Vagina (tissue), 2 donors: ENCODE results near the gene SYT13. TPM values are rescaled to one million over a fixed set of nuclear protein-coding genes. Genes with fewer than 3 reads are reported as not detected.

Experiments used
- DNase-seq, 2 donors: peaks; one replicate each; pipeline ENCODE4 v3.0.0-alpha.2; 2017; ENCODE audit errors: extremely low spot score in 2 of 2
- H3K27ac ChIP-seq: fragments of 200-600 bp; sonication (generic); one replicate; pipeline ENCODE4 v1.5.1; 2019
- H3K27me3 ChIP-seq: fragments of 200-600 bp; sonication (generic); one replicate; pipeline ENCODE4 v1.5.1; 2019
- H3K36me3 ChIP-seq, 2 donors: fragments of 200-600 bp; sonication (generic); one replicate each; pipeline ENCODE4 v1.5.1; 2017 to 2019
- H3K4me1 ChIP-seq: fragments of 200-600 bp; sonication (generic); one replicate; pipeline ENCODE4 v1.5.1; 2019
- H3K4me3 ChIP-seq, 2 donors: fragments of 200-600 bp; sonication (generic); 1 replicate in 1 of 2; 2 replicates in 1 of 2; pipeline ENCODE4 v1.5.1; 2016 to 2019
- H3K9me3 ChIP-seq: fragments of 200-600 bp; sonication (generic); one replicate; pipeline ENCODE4 v1.5.1; 2019
- POLR2A ChIP-seq, 2 donors: fragments of 450-650 bp; IDR thresholded peaks; one replicate each; pipeline ENCODE4 v1.6.1; 2017; ENCODE audit warnings: antibody characterized with exemption in 2 of 2, mild to moderate bottlenecking in 2 of 2, moderate library complexity in 2 of 2
- POLR2AphosphoS5 ChIP-seq, 2 donors: sonication (generic); formaldehyde crosslinking; IDR thresholded peaks; one replicate each; pipeline ENCODE4 v1.9.0; 2017; ENCODE audit warnings: antibody characterized with exemption in 2 of 2, mild to moderate bottlenecking in 2 of 2, low read depth in 1 of 2; ENCODE audit not compliant: insufficient read depth in 1 of 2
- intact Hi-C: fragments of 100-400 bp; cut with DNase I; formaldehyde crosslinking; loops from one replicate; pipeline ENCODE4 v1.15.1; 2023
- total RNA-seq: library from RNA; depleted of rRNA; stranded (reverse); fragments of >200 nt; gene quantifications from one replicate; pipeline ENCODE4 v1.2.3, GENCODE V29; 2016
- TF ChIP-seq, protein P1 (sequence below), 3 experiments: fragments of 450-650 bp in 2 of 3; fragments of 200-600 bp in 1 of 3; sonication (generic) in 1 of 3; IDR thresholded peaks; one replicate each; pipeline ENCODE4 v1.5.1; 2017 to 2019; ENCODE audit warnings: antibody characterized with exemption in 3 of 3, mild to moderate bottlenecking in 2 of 3, moderate library complexity in 2 of 3

Gene SYT13
- total RNA-seq, 1 donor from 2014 or later: 1.2 TPM

- Histone ChIP-seq H3K4me3 (no peak overlapping the region), H3K9me3 (no peaks in the 10 kb centered on the region), H3K27ac (no peak overlapping the region), H3K4me1 (no peaks in the 10 kb centered on the region), H3K27me3 (no peaks in the 10 kb centered on the region), H3K36me3 (no peaks in the 10 kb centered on the region)
- TF ChIP-seq POLR2AphosphoS5 (IDR thresholded peaks at IDR 0.05; ENCODE audit: insufficient read depth in 1 of 2, low read depth in 1 of 2) (no peak), POLR2A (IDR thresholded peaks at IDR 0.05) (no peak)
- TF ChIP-seq, protein P1, sequence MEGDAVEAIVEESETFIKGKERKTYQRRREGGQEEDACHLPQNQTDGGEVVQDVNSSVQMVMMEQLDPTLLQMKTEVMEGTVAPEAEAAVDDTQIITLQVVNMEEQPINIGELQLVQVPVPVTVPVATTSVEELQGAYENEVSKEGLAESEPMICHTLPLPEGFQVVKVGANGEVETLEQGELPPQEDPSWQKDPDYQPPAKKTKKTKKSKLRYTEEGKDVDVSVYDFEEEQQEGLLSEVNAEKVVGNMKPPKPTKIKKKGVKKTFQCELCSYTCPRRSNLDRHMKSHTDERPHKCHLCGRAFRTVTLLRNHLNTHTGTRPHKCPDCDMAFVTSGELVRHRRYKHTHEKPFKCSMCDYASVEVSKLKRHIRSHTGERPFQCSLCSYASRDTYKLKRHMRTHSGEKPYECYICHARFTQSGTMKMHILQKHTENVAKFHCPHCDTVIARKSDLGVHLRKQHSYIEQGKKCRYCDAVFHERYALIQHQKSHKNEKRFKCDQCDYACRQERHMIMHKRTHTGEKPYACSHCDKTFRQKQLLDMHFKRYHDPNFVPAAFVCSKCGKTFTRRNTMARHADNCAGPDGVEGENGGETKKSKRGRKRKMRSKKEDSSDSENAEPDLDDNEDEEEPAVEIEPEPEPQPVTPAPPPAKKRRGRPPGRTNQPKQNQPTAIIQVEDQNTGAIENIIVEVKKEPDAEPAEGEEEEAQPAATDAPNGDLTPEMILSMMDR (IDR thresholded peaks at IDR 0.05): no peak
- DNase-seq: peak; percentile 13 to 40
- intact Hi-C loops: no loop called here
These were observed 38.3 kb upstream of the SYT13 start for GRCh38 chr11:45324459-45324858.

GRCh38 chr11:45323601-45324249 lies 37.6 kb upstream of the SYT13 start:
- DNase-seq: peak; percentile 64
- H3K27ac ChIP-seq: no peak overlapping the region

DNA sequence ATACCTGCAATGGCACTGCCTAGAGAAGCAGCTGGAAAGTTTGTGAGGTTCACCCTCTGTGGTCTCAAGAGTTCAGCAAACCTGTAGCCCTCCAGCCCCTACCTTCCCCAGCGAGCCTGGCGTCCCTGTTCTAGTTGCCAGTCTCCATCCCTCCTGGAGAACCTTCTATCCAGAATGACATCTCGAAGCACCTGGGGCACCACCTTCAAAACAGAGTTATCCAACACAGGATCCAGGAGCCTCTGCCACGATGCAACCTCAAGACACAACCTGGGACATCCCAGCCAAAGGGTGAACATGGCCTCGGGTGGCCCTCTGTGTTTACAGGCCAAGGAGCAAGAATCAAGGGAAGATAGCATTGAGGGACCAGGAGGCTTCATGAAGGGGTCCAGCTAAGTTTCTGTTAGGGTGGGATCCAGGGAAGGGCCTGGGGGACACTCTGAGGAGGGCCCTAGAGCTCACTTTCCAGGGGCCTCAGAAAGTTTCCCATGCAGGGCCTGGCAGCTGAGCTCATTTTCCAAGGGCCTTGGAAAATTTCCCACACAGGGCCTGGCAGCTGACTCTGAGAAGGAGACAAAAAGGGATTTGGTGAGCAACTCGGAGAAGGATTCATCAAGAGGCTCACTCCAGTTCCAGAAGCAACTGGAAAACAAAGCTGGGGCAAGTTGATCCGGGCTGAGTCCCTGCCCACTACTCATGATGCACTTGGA lies 36.9 kb upstream of the SYT13 start:
- Histone ChIP-seq H3K4me3 (no peak overlapping the region), H3K36me3 (no peaks in the 10 kb centered on the region), H3K9me3 (no peaks in the 10 kb centered on the region), H3K27me3 (no peaks in the 10 kb centered on the region), H3K27ac (no peak overlapping the region), H3K4me1 (no peaks in the 10 kb centered on the region)
- intact Hi-C loops: no loop called here
- DNase-seq: peak; percentile 58 to 87
- TF ChIP-seq, protein P1 (IDR thresholded peaks at IDR 0.05): no peak
- TF ChIP-seq POLR2AphosphoS5 (IDR thresholded peaks at IDR 0.05; ENCODE audit: insufficient read depth in 1 of 2, low read depth in 1 of 2): no peak
- no peak for TF ChIP-seq POLR2A (IDR thresholded peaks at IDR 0.05)

More at GRCh38 chr11:45323601-45324249, 37.6 kb upstream of the SYT13 start:
- Histone ChIP-seq H3K36me3 (no peaks in the 10 kb centered on the region), H3K27me3 (no peaks in the 10 kb centered on the region), H3K4me3 (no peak overlapping the region), H3K4me1 (no peaks in the 10 kb centered on the region), H3K9me3 (no peaks in the 10 kb centered on the region)
- TF ChIP-seq POLR2A (IDR thresholded peaks at IDR 0.05) (no peak), POLR2AphosphoS5 (IDR thresholded peaks at IDR 0.05; ENCODE audit: insufficient read depth in 1 of 2, low read depth in 1 of 2) (no peak)
- TF ChIP-seq, protein P1 (IDR thresholded peaks at IDR 0.05): no peak
- intact Hi-C loops: no loop called here

GRCh38 chr11:45322111-45322705 lies 36.1 kb upstream of the SYT13 start:
- Histone ChIP-seq H3K27ac (no peak overlapping the region), H3K4me3 (no peak overlapping the region), H3K4me1 (no peaks in the 10 kb centered on the region), H3K36me3 (no peaks in the 10 kb centered on the region), H3K27me3 (no peaks in the 10 kb centered on the region), H3K9me3 (no peaks in the 10 kb centered on the region)
- TF ChIP-seq, protein P1 (IDR thresholded peaks at IDR 0.05): no peak
- TF ChIP-seq POLR2A (IDR thresholded peaks at IDR 0.05): no peak
- DNase-seq: peak; percentile 55 to 60
- intact Hi-C loops: no loop called here
